Dermis blood vessel endothelial cell (primary cell): ENCODE measurements around the gene STK26. TPM values are rescaled to one million over a fixed set of nuclear protein-coding genes. Genes with fewer than 3 reads are reported as not detected.
"Not testable (repeated sequence)": the region's sequence is repeated elsewhere in the genome, so short reads cannot be mapped to it uniquely, and the experiment has no call there.

Source experiments
- DNase-seq: peaks from one replicate; pipeline ENCODE4 v3.0.0; 2010
- total RNA-seq: library from RNA; depleted of rRNA; stranded (reverse); fragments of >200 nt; gene quantifications from 2 replicates; pipeline ENCODE4 v1.2.3, GENCODE V29; 2014

Gene STK26
- total RNA-seq, 1 donor from 2014 or later = 2.9 TPM

- no peak for DNase-seq
Measured at GRCh38 chrX:132094164-132094563, 71.1 kb downstream of the STK26 start.

DNA sequence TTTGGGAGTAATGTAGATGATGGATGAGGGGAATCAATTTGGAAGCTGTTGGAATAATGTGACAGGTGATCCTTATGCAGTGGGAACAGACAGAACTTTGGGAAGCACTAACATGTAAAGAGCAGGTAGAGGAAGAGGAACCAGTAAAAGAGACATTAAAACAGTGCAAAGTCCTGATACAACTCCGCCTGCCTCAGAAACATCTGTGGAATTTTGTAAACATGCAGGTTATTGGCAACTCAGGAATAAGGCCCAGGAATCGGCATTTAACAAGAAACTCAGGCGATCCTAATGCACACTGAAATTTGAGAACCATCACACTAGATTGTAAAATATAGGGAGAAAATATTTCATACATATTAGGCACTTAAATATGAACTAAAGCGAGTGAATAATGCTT is 75.6 kb downstream of the STK26 start:
- DNase-seq = not testable (repeated sequence)

DNA sequence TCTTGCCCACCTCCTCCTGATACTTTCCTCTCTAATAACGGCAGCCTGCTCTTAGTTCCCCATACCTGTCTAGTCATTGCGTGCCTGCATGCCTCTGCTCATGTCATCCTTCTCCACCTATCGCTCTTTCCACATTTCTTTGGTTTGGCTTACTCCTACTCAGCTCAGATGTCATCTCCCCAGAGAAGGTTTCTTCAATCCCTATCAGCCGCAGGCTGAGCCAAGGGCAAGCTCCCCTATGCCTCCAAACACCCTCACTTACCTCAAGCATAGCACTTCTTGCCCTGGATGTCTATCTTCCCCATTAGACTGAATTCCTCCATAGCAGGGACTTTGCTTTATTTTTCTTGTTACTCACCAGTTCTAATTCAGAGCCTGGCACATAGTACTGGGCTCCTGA is 78.1 kb downstream of the STK26 start:
- no peak for DNase-seq

GRCh38 chrX:132101799-132102198 is 78.7 kb downstream of the STK26 start:
- no peak for DNase-seq

DNA sequence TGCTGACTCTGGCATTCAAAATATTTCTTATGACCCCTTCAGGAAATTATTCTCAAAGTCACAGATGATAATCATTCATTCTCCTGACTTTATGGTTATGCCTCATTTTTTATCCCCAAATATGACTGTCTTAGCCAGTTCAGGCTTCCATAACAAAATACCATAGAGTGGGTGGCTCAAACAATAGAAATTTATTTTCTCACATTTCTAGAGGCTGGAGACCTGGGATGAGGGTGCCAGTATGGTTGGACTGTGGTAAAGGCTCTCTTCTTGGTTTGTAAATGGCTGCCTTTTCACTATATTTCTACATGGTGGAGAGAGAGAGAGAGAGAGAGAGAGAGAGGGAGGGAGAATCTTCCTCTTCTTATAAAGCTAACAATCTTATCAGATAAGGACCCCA is 84.2 kb downstream of the STK26 start:
- no peak for DNase-seq

- DNase-seq = no peak
Measured at GRCh38 chrX:132114607-132115006, 91.5 kb downstream of the STK26 start.

DNA sequence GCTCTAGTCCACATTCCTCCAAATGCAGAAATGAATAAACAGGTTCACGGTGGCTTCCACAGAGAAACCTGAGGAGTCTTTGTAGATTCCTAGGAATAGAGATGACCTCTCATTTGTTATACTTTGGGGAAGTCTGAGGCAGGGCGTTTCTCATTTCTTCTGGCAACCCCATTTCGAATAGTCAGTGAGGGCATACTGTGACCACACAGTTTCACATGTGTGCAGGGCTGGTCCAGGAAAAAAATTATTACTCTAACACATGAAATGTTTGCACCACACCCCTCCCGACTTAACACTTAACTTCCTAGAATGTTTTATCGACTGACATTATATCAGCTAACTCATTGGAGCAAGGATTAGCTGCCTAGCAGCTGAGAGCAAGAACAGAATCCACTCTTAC is 92.7 kb downstream of the STK26 start:
- DNase-seq = no peak

DNA sequence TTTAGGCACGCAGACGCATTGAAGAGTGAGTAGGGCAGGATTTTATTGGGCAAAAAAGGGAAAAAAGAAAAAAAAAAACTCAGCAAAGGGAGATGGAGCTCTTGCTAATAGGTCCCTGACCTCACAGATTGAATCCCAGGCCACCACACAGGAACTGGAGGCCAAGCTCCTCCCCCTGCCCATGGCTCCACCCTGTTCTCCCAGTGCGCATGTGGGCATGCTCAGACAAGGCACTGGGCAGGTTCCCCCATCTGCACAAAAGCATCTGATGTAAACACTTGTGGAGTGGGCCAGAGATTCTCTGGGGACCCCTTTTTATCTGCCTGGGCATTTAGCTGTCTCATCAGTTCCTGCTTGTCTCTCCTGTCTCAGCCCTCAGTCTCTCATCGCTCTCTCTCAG is 95.3 kb downstream of the STK26 start:
- no peak for DNase-seq

DNA sequence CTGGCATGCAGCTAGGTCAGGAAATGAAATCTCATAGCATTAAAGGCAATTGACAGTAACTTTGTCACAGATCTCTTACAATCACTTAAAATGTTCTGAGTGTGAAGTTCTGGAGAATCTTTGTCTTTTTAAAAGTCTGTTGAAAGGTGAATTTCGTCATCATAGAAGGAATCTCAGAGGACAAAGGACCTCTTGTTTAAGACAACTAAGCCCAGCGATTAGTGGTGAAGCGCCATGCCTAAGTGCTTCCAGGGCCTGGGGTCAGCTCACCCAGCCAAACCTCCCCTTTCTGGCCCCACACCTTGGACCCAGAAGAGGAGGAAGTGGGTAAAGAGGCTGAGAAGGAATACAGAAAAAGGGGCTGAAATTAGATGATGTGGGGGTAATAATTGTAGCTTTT is 96.2 kb downstream of the STK26 start:
- no peak for DNase-seq

DNA sequence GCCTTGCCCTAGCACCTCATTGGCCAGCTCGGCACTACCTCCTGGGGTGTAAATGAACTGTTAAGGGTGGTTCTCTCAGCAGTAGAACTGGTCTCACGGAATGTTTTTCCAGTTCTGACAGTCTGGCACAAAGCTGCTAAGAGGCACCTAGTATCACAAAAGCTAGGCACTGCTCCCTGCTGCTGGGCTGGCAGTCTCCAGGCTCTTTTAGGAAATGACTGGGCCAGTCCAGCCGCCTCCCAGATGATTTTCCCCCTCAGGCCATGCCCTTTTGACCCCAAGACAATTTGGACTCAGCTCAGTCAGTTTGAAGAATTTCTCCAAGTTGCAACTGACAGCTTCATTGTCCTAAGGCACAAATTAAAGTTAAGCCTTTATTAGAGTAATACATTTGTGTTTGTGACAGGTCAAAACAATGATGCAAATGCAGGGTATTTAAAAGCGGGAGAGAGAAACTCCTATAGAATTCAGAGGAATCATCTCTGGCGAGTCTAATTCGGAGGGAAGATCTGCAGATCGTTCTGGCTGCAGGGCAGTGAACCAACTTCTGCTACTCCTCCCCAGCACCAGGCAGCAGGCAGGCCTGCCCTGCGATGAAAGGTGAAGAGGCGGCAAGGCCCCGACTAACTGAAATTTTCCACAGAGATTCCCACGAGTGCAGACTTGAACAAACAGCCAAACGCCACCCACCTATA is 96.9 kb downstream of the STK26 start:
- DNase-seq = no peak

DNA sequence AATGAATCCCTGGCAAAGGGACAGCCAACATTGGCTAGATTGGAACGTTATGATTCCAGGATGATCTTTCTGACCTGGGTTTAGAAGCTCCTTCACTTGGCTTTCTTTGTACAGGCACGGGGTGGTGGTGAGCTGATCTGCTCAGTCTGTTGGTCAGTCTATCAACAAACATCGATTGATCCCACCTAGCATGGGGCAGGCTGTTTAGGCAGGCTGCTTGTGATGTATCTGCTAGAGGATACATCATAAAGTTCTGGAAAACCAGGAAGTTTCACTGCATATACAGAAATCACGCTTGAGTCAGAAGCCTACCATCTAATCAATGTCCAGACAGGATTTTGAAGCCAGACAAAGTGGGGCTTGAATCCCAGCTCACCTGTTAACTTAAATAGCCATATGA is 97.8 kb downstream of the STK26 start:
- DNase-seq = no peak

Other genes with a start within 250 kb of the STK26 start
- gene FRMD7, start 104.7 kb downstream of the STK26 start, total RNA-seq = not detected in 2 replicates
- gene RAP2C, start 196.1 kb downstream of the STK26 start, total RNA-seq = 16.8 and 27.4 TPM in 2 replicates